HCT116 (cell line): ENCODE results near the gene GUCY2C. TPM values are rescaled to one million over a fixed set of nuclear protein-coding genes. Genes with fewer than 3 reads are reported as not detected.

Experiments used
- ATAC-seq: fragments of 200-7000 bp; cut with Tn5 transposase; 2 replicates; pipeline ENCODE4 v1.9.1; 2020; ENCODE audit warnings: mild to moderate bottlenecking, moderate library complexity
- BruUV-seq: library from RNA; stranded (reverse); fragments of 400-500 nt; replicated peaks from 2 replicates; lab custom pipeline; 2021; lab: Mats Ljungman, UMichigan
- CTCF ChIA-PET: fragments of 300-600 bp; sonication (Branson Sonifier 250); formaldehyde crosslinking; loops from one replicate; lab custom pipeline; 2021; ENCODE audit warnings: antibody characterized with exemption; lab: Charles Lee
- POLR2A ChIA-PET: fragments of 300-600, 350-600 bp; sonication (Branson Sonifier 250); formaldehyde crosslinking; loops from one replicate; lab custom pipeline; 2021; ENCODE audit warnings: antibody characterized with exemption; lab: Charles Lee
- RAD21 ChIA-PET, 2 experiments: fragments of 300-600 bp; sonication (Branson Sonifier 250); formaldehyde crosslinking; loops; one replicate each; lab custom pipeline; 2023; ENCODE audit warnings: low total read pairs in 2 of 2; ENCODE audit not compliant: uncharacterized antibody in 2 of 2, unreplicated experiment in 2 of 2, low non-redundant PET in 1 of 2; lab: Charles Lee
- DNase-seq: peaks from one replicate; pipeline ENCODE4 v3.0.0-alpha.2; 2010; ENCODE audit warnings: low read depth, low spot score
- H2AFZ ChIP-seq: fragments of 200-600 bp; shearing (Covaris generic), sonication (generic); 2 replicates; pipeline ENCODE4 v1.6.1; 2017; ENCODE audit warnings: low read depth, mixed run types, mixed read lengths, antibody characterized with exemption, low read length; ENCODE audit not compliant: poor library complexity, severe bottlenecking
- H3K27ac ChIP-seq: 2 replicates; pipeline ENCODE4 v1.5.1; 2012; ENCODE audit warnings: low read depth, low read length
- H3K27me3 ChIP-seq: fragments of 200-600 bp; sonication (generic); 2 replicates; pipeline ENCODE4 v1.6.1; 2016; ENCODE audit warnings: mixed run types, low read length, mixed read lengths; ENCODE audit not compliant: insufficient read depth
- H3K36me3 ChIP-seq, 2 experiments: fragments of 200-500 bp in 1 of 2; fragments of 200-600 bp in 1 of 2; sonication (Bioruptor generic) in 1 of 2; sonication (generic) in 1 of 2; 2 replicates each; pipeline versions ENCODE4 v1.5.1 to v1.6.1; 2014 to 2016; ENCODE audit warnings: low read length in 2 of 2, inconsistent platforms in 1 of 2, mixed read lengths in 1 of 2, mixed run types in 1 of 2; ENCODE audit not compliant: insufficient read depth in 2 of 2, control insufficient read depth in 1 of 2
- H3K4me1 ChIP-seq, 2 experiments: fragments of 200-600 bp in 1 of 2; sonication (generic) in 1 of 2; 2 replicates each; pipeline versions ENCODE4 v1.5.1 to v1.6.1; 2012 to 2017; ENCODE audit warnings: low read length in 2 of 2, inconsistent platforms in 1 of 2, mild to moderate bottlenecking in 1 of 2, mixed read lengths in 1 of 2, mixed run types in 1 of 2, moderate library complexity in 1 of 2; ENCODE audit not compliant: insufficient read depth in 2 of 2, control insufficient read depth in 1 of 2
- H3K4me2 ChIP-seq: fragments of 200-600 bp; sonication (generic); 2 replicates; pipeline ENCODE4 v1.6.1; 2017; ENCODE audit warnings: mixed run types, low read length, mixed read lengths
- H3K4me3 ChIP-seq, 2 experiments: fragments of 200-600 bp in 1 of 2; sonication (generic) in 1 of 2; replicated peaks in 1 of 2; 2 replicates each; pipeline ENCODE4 v1.5.1; 2011 to 2016; ENCODE audit warnings: low read length in 2 of 2, control low read depth in 1 of 2, low read depth in 1 of 2, mild to moderate bottlenecking in 1 of 2, mixed read lengths in 1 of 2, mixed run types in 1 of 2
- H3K79me2 ChIP-seq: fragments of 200-600 bp; sonication (generic); 2 replicates; pipeline ENCODE4 v1.6.1; 2017; ENCODE audit warnings: mild to moderate bottlenecking, mixed run types, low read length, moderate library complexity, mixed read lengths; ENCODE audit not compliant: insufficient read depth
- H3K9ac ChIP-seq: fragments of 200-600 bp; sonication (generic); 2 replicates; pipeline ENCODE4 v1.6.1; 2016; ENCODE audit warnings: low read length, mixed read lengths
- H3K9me2 ChIP-seq: fragments of 200-600 bp; sonication (generic), shearing (Covaris generic); 2 replicates; pipeline ENCODE4 v1.6.1; 2017; ENCODE audit warnings: mixed run types, mild to moderate bottlenecking, moderate library complexity; ENCODE audit not compliant: insufficient read depth
- H3K9me3 ChIP-seq, 2 experiments: fragments of 200-500 bp in 1 of 2; fragments of 200-600 bp in 1 of 2; sonication (Bioruptor generic) in 1 of 2; sonication (generic) in 1 of 2; 2 replicates each; pipeline ENCODE4 v1.6.1; 2014 to 2017; ENCODE audit warnings: low read length in 2 of 2, mixed read lengths in 2 of 2, inconsistent platforms in 1 of 2, low read depth in 1 of 2, mild to moderate bottlenecking in 1 of 2, mixed run types in 1 of 2, moderate library complexity in 1 of 2; ENCODE audit not compliant: control insufficient read depth in 1 of 2, insufficient read depth in 1 of 2
- H4K20me1 ChIP-seq: fragments of 200-600 bp; sonication (generic), shearing (Covaris generic); 2 replicates; pipeline ENCODE4 v1.6.1; 2017; ENCODE audit warnings: mixed run types, mild to moderate bottlenecking, moderate library complexity; ENCODE audit not compliant: insufficient read depth
- CEBPB ChIP-seq: IDR thresholded peaks from 2 replicates; pipeline ENCODE4 v1.6.1; 2012; ENCODE audit warnings: low read depth
- JUND ChIP-seq: IDR thresholded peaks from 2 replicates; pipeline ENCODE4 v1.6.1; 2012
- RAD21 ChIP-seq: IDR thresholded peaks from 2 replicates; pipeline ENCODE4 v1.6.1; 2012; ENCODE audit warnings: low read depth, mild to moderate bottlenecking
- intact Hi-C: fragments of 100-400 bp; cut with micrococcal nuclease; formaldehyde crosslinking; loops from 2 replicates; pipeline ENCODE4 v1.10.0; 2022
- total RNA-seq: library from RNA; stranded (reverse); gene quantifications from one replicate; pipeline ENCODE4 v1.2.1, GENCODE V29; 2021; ENCODE audit not compliant: unreplicated experiment

GUCY2C gene
- total RNA-seq, 1 experiment from 2014 or later: not detected

DNA sequence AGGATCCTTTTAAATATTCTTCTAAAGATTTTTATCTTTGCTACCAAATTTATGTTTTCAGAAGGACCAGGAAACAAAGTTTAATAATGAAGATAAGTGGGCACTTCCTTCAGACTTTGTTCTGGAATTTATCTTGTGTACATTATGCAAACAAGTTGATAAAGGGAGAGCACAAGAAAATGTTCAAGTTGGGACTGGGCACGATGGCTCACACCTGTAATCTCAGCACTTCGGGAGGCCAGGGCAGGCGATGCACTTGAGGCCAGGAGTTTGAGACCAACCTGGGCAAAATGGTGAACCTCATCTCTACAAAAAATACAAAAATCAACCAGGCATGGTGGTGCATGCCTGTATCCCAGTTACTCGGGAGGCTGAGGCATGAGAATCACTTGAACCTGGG is 133.4 kb downstream of the GUCY2C start:
- no peaks in the 10 kb centered on the region for H3K27me3 ChIP-seq
- H3K9me2 ChIP-seq: no peaks in the 10 kb centered on the region
- no peaks in the 10 kb centered on the region for H4K20me1 ChIP-seq
- no peak overlapping the region for H3K4me2 ChIP-seq
- H3K79me2 ChIP-seq: no peaks in the 10 kb centered on the region
- POLR2A ChIA-PET: no interaction called here
- intact Hi-C loops: no loop called here
- no peaks in the 10 kb centered on the region for H3K9me3 ChIP-seq
- H3K4me1 ChIP-seq: no peaks in the 10 kb centered on the region
- RAD21 ChIA-PET: no interaction called here
- no peak overlapping the region for H3K27ac ChIP-seq
- H2AFZ ChIP-seq: no peak overlapping the region
- DNase-seq (no peak), ATAC-seq (no peak)
- CTCF ChIA-PET: no interaction called here
- no peak overlapping the region for H3K9ac ChIP-seq
- TF ChIP-seq CEBPB (no peak), JUND (no peak), RAD21 (no peak)
- BruUV-seq: no TSS peak
- H3K36me3 ChIP-seq: no peaks in the 10 kb centered on the region
- H3K4me3 ChIP-seq: no peak overlapping the region

Other genes with a start within 250 kb of the GUCY2C start
- gene PLBD1, start 128.7 kb downstream of the GUCY2C start, total RNA-seq: 0.30 TPM
- 67.4 TPM for gene WBP11, start 106.9 kb upstream of the GUCY2C start, total RNA-seq
- 3.5 TPM for gene C12orf60, start 107.1 kb upstream of the GUCY2C start, total RNA-seq
- gene SMCO3, start 117.6 kb upstream of the GUCY2C start, total RNA-seq: not detected
- gene ART4, start 146.9 kb upstream of the GUCY2C start, total RNA-seq: not detected
- gene MGP, start 189.3 kb upstream of the GUCY2C start, total RNA-seq: 1.3 TPM
- gene ERP27, start 241.9 kb upstream of the GUCY2C start, total RNA-seq: 0.39 TPM